Endothelial cell (in vitro differentiated cells): ENCODE measurements around the gene CNIH1. TPM values are rescaled to one million over a fixed set of nuclear protein-coding genes. Genes with fewer than 3 reads are reported as not detected.
"Not testable (repeated sequence)": the region's sequence is repeated elsewhere in the genome, so short reads cannot be mapped to it uniquely, and the experiment has no call there.

Experiments used
- DNase-seq: peaks from one replicate; pipeline ENCODE4 v3.0.0; 2021; ENCODE audit warnings: low spot score
- H3K27ac Mint-ChIP-seq: one replicate; pipeline ENCODE4 v1.8.0; 2021; ENCODE audit warnings: mixed read lengths, inconsistent platforms; ENCODE audit not compliant: unreplicated experiment
- H3K27me3 Mint-ChIP-seq: one replicate; pipeline ENCODE4 v1.8.0; 2021; ENCODE audit warnings: mild to moderate bottlenecking, moderate library complexity, mixed read lengths, inconsistent platforms; ENCODE audit not compliant: unreplicated experiment
- H3K36me3 Mint-ChIP-seq: one replicate; pipeline ENCODE4 v1.8.0; 2021; ENCODE audit warnings: mild to moderate bottlenecking, low read depth, mixed read lengths, inconsistent platforms; ENCODE audit not compliant: unreplicated experiment
- H3K4me1 Mint-ChIP-seq: one replicate; pipeline ENCODE4 v1.8.0; 2021; ENCODE audit warnings: mild to moderate bottlenecking, mixed read lengths, inconsistent platforms; ENCODE audit not compliant: unreplicated experiment
- H3K4me3 Mint-ChIP-seq: one replicate; pipeline ENCODE4 v1.8.0; 2021; ENCODE audit warnings: mild to moderate bottlenecking, mixed read lengths, inconsistent platforms; ENCODE audit not compliant: unreplicated experiment
- H3K9me3 Mint-ChIP-seq: one replicate; pipeline ENCODE4 v1.8.0; 2021; ENCODE audit warnings: mixed read lengths, inconsistent platforms; ENCODE audit not compliant: unreplicated experiment
- total RNA-seq: library from RNA; stranded (reverse); fragmentation: NEBNext Ultra II Directional; extraction: Animal tissue kit (Norgen Biotek cat#: 25700); gene quantifications from one replicate; pipeline ENCODE4 v1.2.1, GENCODE V29; 2021; ENCODE audit not compliant: unreplicated experiment
- TF ChIP-seq, protein P1 (sequence below): fragments of 200-600 bp; sonication (generic); IDR thresholded peaks from one replicate; pipeline ENCODE4 v1.5.0; 2021; ENCODE audit warnings: antibody characterized with exemption; ENCODE audit not compliant: unreplicated experiment

Gene CNIH1
- total RNA-seq, 1 donor from 2014 or later = 87.8 TPM

DNA sequence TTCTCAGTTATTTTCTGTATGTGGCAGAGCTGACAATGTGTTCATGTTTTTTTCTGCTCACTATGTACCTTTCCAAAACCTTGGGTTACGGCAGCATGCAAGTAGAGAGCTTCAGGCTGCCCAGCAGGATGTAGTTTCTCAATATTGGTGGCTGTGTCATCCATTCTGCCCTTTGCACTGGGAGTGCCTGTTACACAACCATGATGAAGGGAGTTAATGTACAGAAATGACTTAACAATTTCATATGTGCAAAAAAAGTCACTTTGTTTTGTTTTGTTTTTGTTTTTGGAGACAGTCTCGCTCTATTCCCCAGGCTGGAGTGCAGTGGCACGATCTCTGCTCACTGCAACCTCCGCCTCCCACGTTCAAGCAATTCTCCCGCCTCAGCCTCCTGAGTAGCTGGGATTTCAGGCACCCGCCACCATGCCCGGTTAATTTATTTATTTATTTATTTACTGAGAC, 6.1 kb upstream of the CNIH1 start:
- Mint-ChIP-seq H3K9me3 (no peaks in the 10 kb centered on the region), H3K4me1 (no peaks in the 10 kb centered on the region), H3K27me3 (peaks cover 2% of the 10 kb centered on the region), H3K36me3 (no peaks in the 10 kb centered on the region), H3K27ac (no peak overlapping the region), H3K4me3 (no peak overlapping the region)
- no peak for DNase-seq
- TF ChIP-seq, protein P1, sequence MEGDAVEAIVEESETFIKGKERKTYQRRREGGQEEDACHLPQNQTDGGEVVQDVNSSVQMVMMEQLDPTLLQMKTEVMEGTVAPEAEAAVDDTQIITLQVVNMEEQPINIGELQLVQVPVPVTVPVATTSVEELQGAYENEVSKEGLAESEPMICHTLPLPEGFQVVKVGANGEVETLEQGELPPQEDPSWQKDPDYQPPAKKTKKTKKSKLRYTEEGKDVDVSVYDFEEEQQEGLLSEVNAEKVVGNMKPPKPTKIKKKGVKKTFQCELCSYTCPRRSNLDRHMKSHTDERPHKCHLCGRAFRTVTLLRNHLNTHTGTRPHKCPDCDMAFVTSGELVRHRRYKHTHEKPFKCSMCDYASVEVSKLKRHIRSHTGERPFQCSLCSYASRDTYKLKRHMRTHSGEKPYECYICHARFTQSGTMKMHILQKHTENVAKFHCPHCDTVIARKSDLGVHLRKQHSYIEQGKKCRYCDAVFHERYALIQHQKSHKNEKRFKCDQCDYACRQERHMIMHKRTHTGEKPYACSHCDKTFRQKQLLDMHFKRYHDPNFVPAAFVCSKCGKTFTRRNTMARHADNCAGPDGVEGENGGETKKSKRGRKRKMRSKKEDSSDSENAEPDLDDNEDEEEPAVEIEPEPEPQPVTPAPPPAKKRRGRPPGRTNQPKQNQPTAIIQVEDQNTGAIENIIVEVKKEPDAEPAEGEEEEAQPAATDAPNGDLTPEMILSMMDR = no peak

DNA sequence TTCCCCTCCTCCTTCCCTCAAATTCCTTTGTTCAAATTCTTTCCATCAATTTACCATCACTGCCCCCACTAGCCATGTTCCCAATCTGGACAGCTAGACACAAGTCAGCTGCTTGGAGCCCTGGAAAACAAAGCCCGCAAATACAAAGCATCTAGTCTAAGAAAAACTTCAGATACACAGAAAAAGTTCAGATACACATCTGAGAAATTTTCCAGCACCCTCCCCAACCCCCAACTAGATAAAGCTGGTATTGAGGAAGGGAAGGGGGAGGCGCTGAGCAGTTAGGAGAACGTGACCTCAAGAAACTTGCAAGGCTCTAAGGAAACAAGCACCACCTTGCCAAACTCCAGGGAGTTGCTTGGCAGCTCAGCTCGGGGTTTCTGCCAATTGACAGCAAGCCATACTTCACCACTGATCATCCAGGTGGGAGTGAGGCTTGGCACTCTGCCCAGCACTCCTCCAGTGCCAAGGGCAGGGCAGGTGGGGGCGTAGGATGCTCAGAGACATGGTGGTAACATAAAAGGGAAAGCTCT, 5.1 kb upstream of the CNIH1 start:
- no peak for DNase-seq
- TF ChIP-seq, protein P1 = no peak
- H3K9me3 Mint-ChIP-seq = no peaks in the 10 kb centered on the region
- H3K27me3 Mint-ChIP-seq = peaks cover 2% of the 10 kb centered on the region
- H3K4me1 Mint-ChIP-seq = peaks cover 5% of the 10 kb centered on the region
- H3K4me3 Mint-ChIP-seq = no peak overlapping the region
- H3K27ac Mint-ChIP-seq = no peak overlapping the region
- no peaks in the 10 kb centered on the region for H3K36me3 Mint-ChIP-seq

DNA sequence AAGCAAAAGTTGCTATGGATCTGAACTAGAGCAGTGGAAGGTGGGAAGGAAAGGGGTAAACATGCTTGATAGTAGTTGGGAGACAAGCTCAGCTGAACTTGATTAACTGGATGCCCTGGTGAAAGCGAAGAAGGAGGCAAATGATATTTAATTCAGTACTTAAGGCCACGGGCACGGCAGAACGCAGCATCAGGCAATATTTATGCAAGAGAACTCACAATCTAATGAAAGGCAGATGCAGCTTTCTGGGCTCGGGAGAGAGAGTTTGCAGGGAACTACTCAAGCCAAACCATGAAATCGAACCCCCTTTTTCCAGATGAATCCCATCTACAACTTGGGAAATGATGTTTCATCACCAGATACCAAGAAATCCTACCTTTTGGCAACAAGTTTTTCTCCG, 3.5 kb upstream of the CNIH1 start:
- H3K4me3 Mint-ChIP-seq = no peak overlapping the region

DNA sequence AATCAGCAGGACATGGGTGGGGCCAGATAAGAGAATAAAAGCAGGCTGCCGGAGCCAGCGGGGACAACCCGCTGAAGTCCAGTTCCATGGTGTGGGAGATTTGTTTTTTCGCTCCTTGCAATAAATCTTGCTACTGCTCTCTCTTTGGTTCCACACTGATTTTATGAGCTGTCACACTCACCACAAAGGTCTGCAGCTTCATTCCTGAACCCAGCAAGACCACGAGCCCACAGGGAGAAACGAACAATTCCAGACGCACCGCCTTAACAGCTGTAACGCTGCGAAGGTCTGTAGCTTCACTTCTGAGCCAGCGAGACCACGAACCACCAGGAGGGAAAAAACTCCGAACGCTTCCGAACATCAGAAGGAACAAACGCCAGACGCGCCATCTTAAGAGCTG, 2.8 kb upstream of the CNIH1 start:
- no peak for DNase-seq
- H3K27me3 Mint-ChIP-seq = peaks cover 5% of the 10 kb centered on the region
- TF ChIP-seq, protein P1 = no peak
- no peaks in the 10 kb centered on the region for H3K9me3 Mint-ChIP-seq
- H3K4me3 Mint-ChIP-seq = no peak overlapping the region
- no peaks in the 10 kb centered on the region for H3K36me3 Mint-ChIP-seq
- H3K27ac Mint-ChIP-seq = no peak overlapping the region
- peaks cover 18% of the 10 kb centered on the region for H3K4me1 Mint-ChIP-seq

More for the DNA sequence above, 3.5 kb upstream of the CNIH1 start:
- Mint-ChIP-seq H3K4me1 (peaks cover 14% of the 10 kb centered on the region), H3K27me3 (peaks cover 5% of the 10 kb centered on the region), H3K27ac (no peak overlapping the region), H3K36me3 (no peaks in the 10 kb centered on the region), H3K9me3 (no peaks in the 10 kb centered on the region)
- no peak for DNase-seq
- TF ChIP-seq, protein P1 = no peak

DNA sequence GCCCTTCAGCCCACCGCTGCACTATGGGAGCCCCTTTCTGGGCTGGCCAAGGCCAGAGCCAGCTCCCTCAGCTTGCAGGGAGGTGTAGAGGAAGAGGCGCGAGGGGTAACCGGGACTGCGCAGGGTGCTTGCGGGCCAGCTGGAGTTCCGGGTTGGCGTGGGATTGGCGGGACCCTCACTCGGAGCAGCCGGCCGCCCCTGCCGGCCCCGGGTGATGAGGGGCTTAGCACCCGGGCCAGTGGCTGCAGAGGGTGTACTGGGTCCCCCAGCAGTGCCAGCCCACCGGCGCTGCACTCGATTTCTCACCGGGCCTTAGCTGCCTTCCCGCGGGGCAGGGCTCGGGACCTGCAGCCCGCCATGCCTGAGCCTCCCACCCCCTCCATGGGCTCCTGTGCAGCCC, 1.8 kb upstream of the CNIH1 start:
- H3K4me1 Mint-ChIP-seq = peaks cover 24% of the 10 kb centered on the region

More for the DNA sequence above, 1.8 kb upstream of the CNIH1 start:
- H3K4me3 Mint-ChIP-seq, H3K36me3 Mint-ChIP-seq, H3K9me3 Mint-ChIP-seq, H3K27me3 Mint-ChIP-seq, H3K27ac Mint-ChIP-seq, DNase-seq: not testable (repeated sequence)
